Endothelial cell of umbilical vein (primary cell): ENCODE results near the gene OSBPL10. TPM values are rescaled to one million over a fixed set of nuclear protein-coding genes. Genes with fewer than 3 reads are reported as not detected.

ENCODE experiments used
- BruUV-seq: library from RNA; stranded (reverse); fragments of 400-500 nt; replicated peaks from 2 replicates; lab custom pipeline; 2021; lab: Mats Ljungman, UMichigan
- CTCF ChIA-PET: fragments of 300-600, 350-600 bp; sonication (Branson Sonifier 250); formaldehyde crosslinking; loops from one replicate; lab custom pipeline; 2021; ENCODE audit warnings: antibody characterized with exemption, inconsistent platforms; lab: Charles Lee
- POLR2A ChIA-PET: fragments of 300-600, 350-600 bp; sonication (Branson Sonifier 250); formaldehyde crosslinking; loops from one replicate; lab custom pipeline; 2021; ENCODE audit warnings: antibody characterized with exemption, inconsistent platforms; lab: Charles Lee
- DNase-seq: peaks from one replicate; pipeline ENCODE4 v3.0.0-alpha.2; 2011; ENCODE audit warnings: low read depth, low spot score
- FAIRE-seq: peaks from 2 replicates; lab custom pipeline; 2011; peaks lifted over from hg19 to GRCh38; lab: Jason Lieb, UNC
- H2AFZ ChIP-seq: 2 replicates; pipeline ENCODE4 v1.6.0; 2012; ENCODE audit warnings: low read depth, low read length, control low read depth, inconsistent platforms
- H3K27ac ChIP-seq: 2 replicates; pipeline ENCODE4 v1.5.1; 2011; ENCODE audit warnings: low read depth, mild to moderate bottlenecking, control low read depth, low read length, moderate library complexity; ENCODE audit not compliant: insufficient read depth
- H3K27me3 ChIP-seq, 2 experiments: 2 replicates each; pipeline versions ENCODE4 v1.6.0 to v1.6.1; 2011; ENCODE audit warnings: low read length in 2 of 2, mixed read lengths in 1 of 2; ENCODE audit not compliant: control insufficient read depth in 2 of 2, insufficient read depth in 2 of 2
- H3K36me3 ChIP-seq, 2 experiments: 2 replicates in 1 of 2; 3 replicates in 1 of 2; pipeline ENCODE4 v1.5.1; 2011; ENCODE audit warnings: low read length in 2 of 2, mild to moderate bottlenecking in 1 of 2, moderate library complexity in 1 of 2; ENCODE audit not compliant: control insufficient read depth in 2 of 2, insufficient read depth in 2 of 2; ENCODE audit errors: extremely low read depth in 1 of 2
- H3K4me1 ChIP-seq: 3 replicates; pipeline ENCODE4 v1.5.1; 2011; ENCODE audit warnings: mild to moderate bottlenecking, low read length; ENCODE audit not compliant: control insufficient read depth, insufficient read depth; ENCODE audit errors: extremely low read depth
- H3K4me2 ChIP-seq: 2 replicates; pipeline ENCODE4 v1.6.1; 2011; ENCODE audit warnings: low read length, control low read depth, mixed read lengths; ENCODE audit not compliant: insufficient read depth
- H3K4me3 ChIP-seq, 3 experiments: fragments of 200-600 bp in 1 of 3; sonication (generic), shearing (Covaris generic) in 1 of 3; replicated peaks in 1 of 3; 2 replicates each; pipeline ENCODE4 v1.5.1; 2011 to 2016; ENCODE audit warnings: control low read depth in 3 of 3, low read length in 3 of 3, mild to moderate bottlenecking in 2 of 3, inconsistent platforms in 1 of 3, low read depth in 1 of 3, moderate library complexity in 1 of 3; ENCODE audit not compliant: insufficient read depth in 1 of 3
- H3K79me2 ChIP-seq: 2 replicates; pipeline ENCODE4 v1.6.0; 2012; ENCODE audit warnings: low read length, inconsistent platforms; ENCODE audit not compliant: control insufficient read depth, insufficient read depth
- H3K9ac ChIP-seq: replicated peaks from 2 replicates; pipeline ENCODE3; 2011; ENCODE audit warnings: low read length, control low read depth; ENCODE audit not compliant: insufficient read depth; ENCODE audit errors: extremely low read depth
- H3K9me1 ChIP-seq: replicated peaks from 3 replicates; pipeline ENCODE4 v1.6.0; 2011; ENCODE audit warnings: mild to moderate bottlenecking, low read length; ENCODE audit not compliant: control insufficient read depth, insufficient read depth; ENCODE audit errors: extremely low read depth
- H3K9me3 ChIP-seq: replicated peaks from 2 replicates; pipeline ENCODE4 v1.5.1; 2012; ENCODE audit warnings: low read length, inconsistent platforms; ENCODE audit not compliant: control insufficient read depth, insufficient read depth
- H4K20me1 ChIP-seq: replicated peaks from 2 replicates; pipeline ENCODE3; 2011; ENCODE audit warnings: mild to moderate bottlenecking, low read length; ENCODE audit not compliant: control insufficient read depth, insufficient read depth; ENCODE audit errors: extremely low read depth
- EZH2 ChIP-seq: IDR thresholded peaks from 2 replicates; pipeline ENCODE4 v1.6.1; 2012; ENCODE audit warnings: borderline replicate concordance, low read depth, mild to moderate bottlenecking, moderate library complexity, low read length, inconsistent platforms; ENCODE audit not compliant: severe bottlenecking
- FOS ChIP-seq: IDR thresholded peaks from 2 replicates; pipeline ENCODE4 v1.6.1; 2011; ENCODE audit warnings: mild to moderate bottlenecking, low read length, moderate library complexity, borderline replicate concordance; ENCODE audit not compliant: insufficient read depth
- GATA2 ChIP-seq: IDR thresholded peaks from 2 replicates; pipeline ENCODE4 v1.7.0; 2011; ENCODE audit warnings: low read depth, mild to moderate bottlenecking, moderate library complexity, mixed read lengths, low read length; ENCODE audit not compliant: insufficient read length, insufficient read depth
- JUN ChIP-seq: IDR thresholded peaks from 2 replicates; pipeline ENCODE4 v1.6.1; 2011; ENCODE audit warnings: borderline replicate concordance, low read depth; ENCODE audit not compliant: insufficient read length, insufficient read depth
- MYC ChIP-seq: IDR thresholded peaks from one replicate; pipeline ENCODE4 v1.6.1; 2011; ENCODE audit warnings: mild to moderate bottlenecking, low read depth, low read length
- POLR2A ChIP-seq: IDR thresholded peaks from 2 replicates; pipeline ENCODE4 v1.6.1; 2012; ENCODE audit warnings: low read depth, mild to moderate bottlenecking, control low read depth, low read length
- dilution Hi-C: fragments of 300-500 bp; cut with MboI; formaldehyde crosslinking; loops from one replicate; pipeline ENCODE4 v1.15.0; 2019; ENCODE audit warnings: low sequenced_read_pairs; ENCODE audit not compliant: extremely low pct_ligation_motif_present
- intact Hi-C: fragments of 100-400 bp; cut with micrococcal nuclease; formaldehyde crosslinking; loops from one replicate; pipeline ENCODE4 v1.10.0; 2022
- polyA plus RNA-seq, 4 experiments: library from polyadenylated mRNA; depleted of rRNA in 3 of 4; stranded (reverse) in 3 of 4; unstranded in 1 of 4; fragments of >200 nt; gene quantifications; 2 replicates each; pipeline versions ENCODE4 v1.2.1 to v1.2.3, GENCODE V29; 2011 to 2012; ENCODE audit warnings: missing spikeins in 1 of 4
- total RNA-seq: library from RNA; stranded (reverse); gene quantifications from 2 replicates; pipeline ENCODE4 v1.2.3, GENCODE V29; 2021
- TF ChIP-seq, protein P1 (sequence below): IDR thresholded peaks from 2 replicates; pipeline ENCODE4 v1.6.1; 2011; ENCODE audit not compliant: insufficient read depth, insufficient read length
- TF ChIP-seq, protein P2 (sequence below), 2 donors: IDR thresholded peaks; 1 replicate in 1 of 2; 2 replicates in 1 of 2; pipeline ENCODE4 v1.5.1; 2011; ENCODE audit warnings: low read length in 2 of 2, mild to moderate bottlenecking in 2 of 2, moderate library complexity in 2 of 2, control low read depth in 1 of 2, inconsistent platforms in 1 of 2, low read depth in 1 of 2; ENCODE audit not compliant: insufficient read depth in 1 of 2; ENCODE audit errors: extremely low read depth in 1 of 2

Gene OSBPL10
- total and polyA plus RNA-seq, 2 donors (not counting 3 experiments of a cell fraction or from before 2014, with no cell fraction given) = 10.8 to 47.6 TPM

DNA sequence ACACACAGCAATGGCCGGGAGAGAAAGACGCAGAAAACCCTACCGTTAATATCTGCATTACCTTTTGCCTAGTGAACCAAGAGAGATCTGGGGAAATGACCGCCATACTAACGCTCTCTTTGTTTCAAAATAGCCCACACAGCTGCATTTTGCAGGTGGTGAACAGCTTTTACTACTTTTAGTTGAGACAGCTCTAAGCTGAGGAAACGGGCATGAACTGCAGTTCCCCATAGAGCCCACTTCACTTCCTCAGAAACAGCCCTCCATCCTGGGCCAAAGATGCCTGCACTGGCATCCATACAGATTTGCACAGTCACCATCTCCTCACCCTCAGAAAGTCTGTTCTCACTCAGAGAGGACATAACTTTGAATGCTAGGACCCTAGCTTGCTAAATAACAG lies 45.5 kb upstream of the OSBPL10 start:
- no peak overlapping the region for H3K4me3 ChIP-seq
- no peaks in the 10 kb centered on the region for H3K9me1 ChIP-seq
- dilution Hi-C loops (no loop called here), intact Hi-C loops (no loop called here)
- no peaks in the 10 kb centered on the region for H3K4me1 ChIP-seq
- TF ChIP-seq POLR2A = no peak
- TF ChIP-seq, protein P1, sequence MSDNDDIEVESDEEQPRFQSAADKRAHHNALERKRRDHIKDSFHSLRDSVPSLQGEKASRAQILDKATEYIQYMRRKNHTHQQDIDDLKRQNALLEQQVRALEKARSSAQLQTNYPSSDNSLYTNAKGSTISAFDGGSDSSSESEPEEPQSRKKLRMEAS = no peak
- no peak overlapping the region for H3K4me2 ChIP-seq
- CTCF ChIA-PET = interaction anchor here (1.3 kb wide), 1 partner anchor 117 kb away, joined by 4 read pairs; no protein-coding TSS in a partner anchor
- no peak overlapping the region for H3K27ac ChIP-seq
- H3K79me2 ChIP-seq = no peaks in the 10 kb centered on the region
- H3K9me3 ChIP-seq = no peaks in the 10 kb centered on the region
- no peak overlapping the region for H2AFZ ChIP-seq
- DNase-seq = no peak
- no peaks in the 10 kb centered on the region for H4K20me1 ChIP-seq
- BruUV-seq = no TSS peak
- no peaks in the 10 kb centered on the region for H3K36me3 ChIP-seq
- no peaks in the 10 kb centered on the region for H3K27me3 ChIP-seq
- POLR2A ChIA-PET = no interaction called here
- no peak for FAIRE-seq
- H3K9ac ChIP-seq = no peak overlapping the region

DNA sequence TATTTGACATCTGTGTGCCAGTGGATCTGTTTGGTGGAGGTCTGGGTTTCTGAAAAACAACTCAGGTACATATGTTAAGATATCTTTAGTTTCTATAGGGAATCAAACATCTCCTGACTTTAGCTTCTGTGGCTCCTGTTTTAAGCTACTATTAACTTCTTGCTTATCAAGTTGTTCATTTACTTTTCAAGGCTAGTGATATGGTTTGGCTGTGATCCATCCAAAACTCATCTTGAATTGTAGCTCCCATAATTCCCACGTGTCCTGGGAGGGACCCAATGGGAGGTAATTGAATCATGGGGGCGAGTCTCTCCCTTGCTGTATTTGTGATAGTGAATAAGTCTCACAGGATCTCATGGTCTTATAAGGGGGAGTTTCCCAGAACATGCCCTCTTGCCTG lies 41.9 kb upstream of the OSBPL10 start:
- Histone ChIP-seq H3K4me2 (no peak overlapping the region), H3K4me3 (no peak overlapping the region), H3K9me3 (no peaks in the 10 kb centered on the region), H3K79me2 (no peaks in the 10 kb centered on the region), H3K9ac (no peak overlapping the region), H3K4me1 (no peaks in the 10 kb centered on the region), H2AFZ (no peak overlapping the region), H3K9me1 (no peaks in the 10 kb centered on the region), H3K36me3 (no peaks in the 10 kb centered on the region), H4K20me1 (no peaks in the 10 kb centered on the region), H3K27me3 (peaks cover 0 to 3% of the 10 kb centered on the region in 2 experiments), H3K27ac (no peak overlapping the region)
- ChIA-PET POLR2A (no interaction called here), CTCF (interaction anchor here (1.4 to 2.0 kb wide), 2 partner anchors 33 to 121 kb away, joined by 3 to 14 read pairs; no protein-coding TSS in a partner anchor)
- BruUV-seq = no TSS peak
- dilution Hi-C loops (no loop called here), intact Hi-C loops (no loop called here)
- no peak for FAIRE-seq
- TF ChIP-seq JUN (no peak), EZH2 (no peak), FOS (no peak), POLR2A (no peak), MYC (no peak), GATA2 (no peak)
- TF ChIP-seq, protein P2, sequence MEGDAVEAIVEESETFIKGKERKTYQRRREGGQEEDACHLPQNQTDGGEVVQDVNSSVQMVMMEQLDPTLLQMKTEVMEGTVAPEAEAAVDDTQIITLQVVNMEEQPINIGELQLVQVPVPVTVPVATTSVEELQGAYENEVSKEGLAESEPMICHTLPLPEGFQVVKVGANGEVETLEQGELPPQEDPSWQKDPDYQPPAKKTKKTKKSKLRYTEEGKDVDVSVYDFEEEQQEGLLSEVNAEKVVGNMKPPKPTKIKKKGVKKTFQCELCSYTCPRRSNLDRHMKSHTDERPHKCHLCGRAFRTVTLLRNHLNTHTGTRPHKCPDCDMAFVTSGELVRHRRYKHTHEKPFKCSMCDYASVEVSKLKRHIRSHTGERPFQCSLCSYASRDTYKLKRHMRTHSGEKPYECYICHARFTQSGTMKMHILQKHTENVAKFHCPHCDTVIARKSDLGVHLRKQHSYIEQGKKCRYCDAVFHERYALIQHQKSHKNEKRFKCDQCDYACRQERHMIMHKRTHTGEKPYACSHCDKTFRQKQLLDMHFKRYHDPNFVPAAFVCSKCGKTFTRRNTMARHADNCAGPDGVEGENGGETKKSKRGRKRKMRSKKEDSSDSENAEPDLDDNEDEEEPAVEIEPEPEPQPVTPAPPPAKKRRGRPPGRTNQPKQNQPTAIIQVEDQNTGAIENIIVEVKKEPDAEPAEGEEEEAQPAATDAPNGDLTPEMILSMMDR (IDR thresholded peaks at IDR 0.05; ENCODE audit: extremely low read depth in 1 of 2, insufficient read depth in 1 of 2, low read depth in 1 of 2, low read length in 2 of 2) = no peak
- DNase-seq = no peak
